GM18498 (cell line): ENCODE measurements around the gene GALR2.
"Not testable (repeated sequence)": the region's sequence is repeated elsewhere in the genome, so short reads cannot be mapped to it uniquely, and the experiment has no call there.

Source experiments
- ATAC-seq: cut with Tn5 transposase; IDR thresholded peaks from one replicate; pipeline ENCODE4 v1.9.1; 2021; ENCODE audit warnings: mild to moderate bottlenecking, moderate library complexity; ENCODE audit not compliant: unreplicated experiment

Gene GALR2

GRCh38 chr17:76074390-76075363 is at the start of gene GALR2:
TSS of gene GALR2 (plus strand) at chr17:76074781. CDS start at chr17:76074884, 103 bp downstream.
- ATAC-seq, result no peak

- ATAC-seq, result no peak
Measured at GRCh38 chr17:76025294-76025693, 49.3 kb upstream of the GALR2 start.

GRCh38 chr17:76026714-76027158 is 47.8 kb upstream of the GALR2 start:
- no peak for ATAC-seq

GRCh38 chr17:76027159-76027839 is 47.3 kb upstream of the GALR2 start, which contains the start of gene EVPL:
TSS of gene EVPL (minus strand) at chr17:76027306. CDS start at chr17:76027198, 108 bp downstream.
- ATAC-seq, result no peak

- no peak for ATAC-seq
Measured at GRCh38 chr17:76032073-76032779, 42.4 kb upstream of the GALR2 start.

- no peak for ATAC-seq
Measured at GRCh38 chr17:76032780-76033108, 41.8 kb upstream of the GALR2 start.

GRCh38 chr17:76033139-76033538 is 41.4 kb upstream of the GALR2 start:
- ATAC-seq, result no peak

GRCh38 chr17:76034428-76035350 is 39.9 kb upstream of the GALR2 start:
- no peak for ATAC-seq

GRCh38 chr17:76036497-76037261 is 37.9 kb upstream of the GALR2 start:
- no peak for ATAC-seq

- no peak for ATAC-seq
Measured at GRCh38 chr17:76038050-76038449, 36.5 kb upstream of the GALR2 start.

- ATAC-seq, result no peak
Measured at GRCh38 chr17:76039121-76039520, 35.5 kb upstream of the GALR2 start.

GRCh38 chr17:76040376-76040775 is 34.2 kb upstream of the GALR2 start:
- no peak for ATAC-seq

- not testable (repeated sequence) for ATAC-seq
Measured at GRCh38 chr17:76042868-76043267, 31.7 kb upstream of the GALR2 start.

GRCh38 chr17:76044475-76045007 is 30.0 kb upstream of the GALR2 start:
- ATAC-seq, result not testable (repeated sequence)

GRCh38 chr17:76046064-76046463 is 28.5 kb upstream of the GALR2 start:
- no peak for ATAC-seq

- ATAC-seq, result no peak
Measured at GRCh38 chr17:76048025-76048605, 26.5 kb upstream of the GALR2 start.

- no peak for ATAC-seq
Measured at GRCh38 chr17:76048711-76049110, 25.9 kb upstream of the GALR2 start.

- ATAC-seq, result no peak
Measured at GRCh38 chr17:76049239-76049638, 25.3 kb upstream of the GALR2 start.
